Measurements from ENCODE around the gene TAT.

GRCh38 chr16:71594000-71594646 lies 17.2 kb upstream of the TAT start:
- no peak for TF ChIP-seq POLR2A (IDR thresholded peaks at IDR 0.05; ENCODE audit: low read depth, low read length)
- TF ChIP-seq POLR2AphosphoS5 (IDR thresholded peaks at IDR 0.05; ENCODE audit: low read depth, low read length): no peak

All from GM12892 (cell line).